HG03558 (cell line): Measurements from ENCODE around the gene YES1.
"Not testable (repeated sequence)": the region's sequence is repeated elsewhere in the genome, so short reads cannot be mapped to it uniquely, and the experiment has no call there.

ENCODE experiments used
- ATAC-seq: cut with Tn5 transposase; IDR thresholded peaks from one replicate; pipeline ENCODE4 v1.9.1; 2021; ENCODE audit warnings: moderate number of reproducible peaks; ENCODE audit not compliant: unreplicated experiment; ENCODE audit errors: extremely low read depth

The YES1 gene

DNA sequence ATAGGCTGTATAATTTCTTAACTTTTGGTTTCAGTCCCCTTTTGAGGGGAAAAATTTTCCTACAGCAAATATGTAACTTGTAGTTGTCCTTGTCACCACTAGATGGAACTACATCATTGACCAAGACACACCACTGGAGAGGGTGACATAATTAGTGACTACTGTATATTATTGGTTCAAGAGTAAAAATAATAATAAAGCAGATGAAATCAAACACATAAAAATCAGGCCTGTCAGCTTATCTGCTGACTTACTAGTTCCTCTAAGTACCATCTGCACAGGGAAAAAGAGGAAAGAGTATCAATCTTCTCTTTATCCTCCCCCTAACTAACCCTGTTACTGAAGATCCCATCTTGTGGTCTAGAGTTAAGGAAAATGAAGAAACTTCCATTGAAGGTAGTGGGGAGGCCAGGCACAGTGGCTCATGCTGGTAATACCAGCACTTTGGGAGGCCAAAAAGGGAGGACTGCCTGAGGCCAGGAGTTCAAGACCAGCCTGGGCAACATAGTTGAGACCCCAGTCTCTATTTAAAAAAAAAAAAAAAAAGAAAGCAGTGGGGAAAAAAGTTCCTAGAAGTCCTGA lies 70.0 kb downstream of the YES1 start:
- no peak for ATAC-seq

DNA sequence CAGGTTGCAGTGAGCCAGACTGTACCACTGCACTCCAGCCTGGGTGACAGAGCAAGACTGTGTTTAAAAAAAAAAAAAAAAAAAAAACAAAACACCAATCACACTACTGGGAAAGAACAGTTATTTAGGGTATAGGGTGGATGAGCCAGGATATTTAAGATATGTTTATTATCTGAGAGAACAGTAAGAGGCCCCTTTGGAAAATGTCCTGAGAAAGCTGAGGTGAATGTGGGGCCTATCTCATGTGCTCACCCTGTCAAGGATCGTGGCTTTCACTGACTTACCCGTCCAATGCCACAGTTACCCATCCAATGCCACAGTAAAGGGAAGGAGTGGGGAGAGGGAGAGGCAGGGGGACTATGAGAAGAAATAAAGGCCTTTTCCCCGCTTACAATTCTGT lies 79.7 kb downstream of the YES1 start:
- no peak for ATAC-seq

DNA sequence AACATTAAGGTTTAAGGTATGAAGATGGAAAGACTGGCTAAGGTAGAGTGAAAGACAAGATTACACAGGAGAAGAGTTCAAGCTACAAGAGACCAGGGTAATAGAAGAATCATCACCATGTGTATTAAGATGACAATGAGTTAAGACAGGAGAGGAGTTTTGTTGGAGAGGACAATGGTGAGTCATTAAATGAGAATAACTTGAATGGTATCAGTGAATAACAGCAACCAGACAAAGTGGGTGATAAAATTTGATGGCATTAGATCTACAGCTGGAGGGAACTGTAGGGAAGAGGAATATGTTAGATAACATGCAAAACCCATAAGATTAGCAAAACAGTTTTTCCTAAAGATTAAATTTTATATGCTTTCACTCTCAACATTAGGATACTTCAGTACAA lies 80.9 kb downstream of the YES1 start:
- ATAC-seq, result no peak

DNA sequence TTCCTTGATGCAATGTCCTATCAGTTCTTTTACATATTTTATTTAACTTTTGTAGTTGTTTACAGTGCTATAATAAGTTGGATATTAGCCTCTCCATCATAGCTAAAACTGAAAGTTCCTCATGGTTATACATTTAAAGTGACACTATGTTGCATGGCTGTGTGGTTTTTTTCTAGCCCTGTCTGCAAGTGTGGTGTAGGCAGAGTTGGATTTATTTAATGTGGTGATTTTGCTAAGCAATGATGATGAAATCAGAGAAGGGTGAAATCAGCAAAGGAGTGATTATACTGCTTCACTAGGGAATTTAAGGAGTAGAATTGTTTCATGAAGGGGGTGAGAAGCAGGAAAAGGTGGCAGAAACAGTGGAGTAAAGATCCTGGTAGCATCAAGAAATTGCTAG lies 81.3 kb downstream of the YES1 start:
- no peak for ATAC-seq

DNA sequence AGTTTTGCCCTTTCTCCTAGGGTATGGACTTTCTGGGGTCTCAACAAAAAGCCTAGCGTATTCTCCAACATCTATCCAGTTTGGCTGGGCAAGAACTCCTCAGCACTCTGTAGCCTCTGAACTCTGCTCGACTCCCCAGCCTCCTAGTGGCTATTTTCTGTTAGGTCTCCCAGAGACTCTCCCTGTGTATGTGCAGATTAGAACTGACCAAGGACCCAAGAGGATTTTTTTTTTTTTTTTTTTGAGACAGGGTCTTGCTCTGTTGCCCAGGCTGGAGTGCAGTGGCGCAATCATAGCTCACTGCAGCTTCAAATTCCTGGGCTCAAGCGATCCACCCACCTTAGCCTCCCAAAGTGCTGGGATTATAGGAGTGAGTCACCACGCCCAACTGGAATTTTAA lies 81.9 kb downstream of the YES1 start:
- ATAC-seq, result not testable (repeated sequence)

DNA sequence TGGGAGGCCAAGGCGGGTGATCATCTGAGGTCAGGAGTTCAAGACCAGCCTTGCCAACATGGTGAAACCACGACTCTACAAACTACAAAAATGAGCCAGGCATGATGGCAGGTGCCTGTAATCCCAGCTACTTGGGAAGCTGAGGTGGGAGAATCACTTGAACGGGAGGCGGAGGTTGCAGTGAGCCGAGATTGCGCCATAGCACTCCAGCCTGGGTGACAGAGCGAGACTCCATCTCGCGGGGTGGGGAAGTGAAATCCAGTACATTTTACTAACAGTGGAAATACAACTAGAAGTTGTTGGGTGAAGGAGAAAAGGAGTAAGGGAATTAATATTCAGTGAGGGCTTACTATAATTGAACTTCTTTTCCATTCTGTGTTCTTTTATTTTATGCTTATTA lies 86.4 kb downstream of the YES1 start:
- ATAC-seq, result no peak

DNA sequence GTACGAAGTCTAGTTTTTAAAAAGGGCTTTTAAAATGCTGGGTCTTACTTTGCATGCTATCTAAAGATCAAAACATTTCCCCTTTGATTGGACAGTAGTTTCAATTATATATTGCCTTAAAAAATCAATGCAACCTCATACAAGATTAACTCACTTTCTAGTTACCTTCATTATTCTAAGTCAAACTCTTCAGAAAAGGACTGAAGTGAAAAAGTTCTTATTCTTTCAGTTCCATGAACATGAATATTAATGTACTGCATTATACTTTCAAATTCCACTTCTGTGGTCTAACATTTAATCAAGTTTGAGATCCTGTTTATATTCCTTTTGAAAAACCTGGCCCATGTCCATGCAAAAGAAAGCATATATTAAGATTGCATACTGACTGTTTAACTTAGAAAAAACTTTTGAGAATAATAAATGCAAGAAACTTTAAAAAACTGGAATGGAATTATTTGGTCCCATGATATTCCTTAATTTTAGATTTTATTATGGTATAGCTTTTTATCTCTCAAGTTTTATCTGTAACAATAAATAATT lies 88.4 kb downstream of the YES1 start:
- ATAC-seq, result no peak

DNA sequence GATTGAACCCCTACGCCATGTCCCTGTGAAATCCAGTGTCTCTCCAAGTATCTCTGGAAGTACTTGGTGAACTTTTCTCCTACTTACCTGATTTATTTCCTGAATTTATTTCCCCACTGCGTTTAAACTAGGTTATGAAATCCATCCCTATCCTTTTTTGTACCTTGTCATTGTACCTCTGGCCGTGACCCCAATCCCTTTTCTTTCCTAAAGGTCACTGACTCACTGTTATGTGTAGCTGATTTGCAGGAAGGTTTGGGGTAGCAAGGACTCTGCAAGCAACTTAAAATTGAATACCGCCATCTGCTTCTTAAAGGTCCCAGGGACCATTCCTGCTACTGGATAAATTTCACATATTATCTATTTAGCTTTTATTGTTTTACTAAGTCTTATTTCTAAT lies 95.0 kb downstream of the YES1 start:
- ATAC-seq, result no peak

DNA sequence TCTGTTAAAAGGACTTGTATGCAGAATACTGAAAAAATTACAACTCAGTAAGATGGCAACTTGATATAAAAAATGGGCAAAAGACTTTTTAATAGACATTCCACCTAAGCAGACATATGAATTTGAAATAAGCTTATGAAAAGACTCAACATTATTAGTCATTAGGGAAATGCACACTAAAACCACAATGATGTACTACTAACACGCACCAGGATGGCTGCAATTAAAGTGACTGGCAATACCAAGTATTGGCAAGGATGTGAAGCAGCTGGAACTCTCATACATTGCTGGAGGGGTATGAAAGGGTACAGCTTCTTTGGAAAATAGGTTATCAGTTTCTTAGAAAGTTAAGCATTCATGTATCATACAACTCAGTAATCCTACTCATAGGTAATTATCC lies 96.4 kb downstream of the YES1 start:
- no peak for ATAC-seq

DNA sequence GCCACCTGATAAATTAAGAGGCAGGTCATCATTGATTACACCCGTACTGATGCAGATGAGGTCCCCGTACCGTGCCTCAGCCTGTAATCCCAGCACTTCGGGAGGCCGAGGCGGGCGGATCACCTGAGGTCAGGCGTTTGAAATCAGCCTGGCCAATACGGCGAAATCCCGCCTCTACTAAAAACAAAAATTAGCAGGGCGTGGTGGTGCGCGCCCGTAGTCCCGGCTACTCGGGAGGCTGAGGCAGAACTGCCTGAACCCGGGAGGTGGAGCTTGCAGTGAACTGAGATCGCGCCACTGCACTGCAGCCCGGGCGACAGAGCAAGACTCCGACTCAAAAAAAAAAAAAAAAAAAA lies 98.9 kb downstream of the YES1 start:
- ATAC-seq, result no peak

DNA sequence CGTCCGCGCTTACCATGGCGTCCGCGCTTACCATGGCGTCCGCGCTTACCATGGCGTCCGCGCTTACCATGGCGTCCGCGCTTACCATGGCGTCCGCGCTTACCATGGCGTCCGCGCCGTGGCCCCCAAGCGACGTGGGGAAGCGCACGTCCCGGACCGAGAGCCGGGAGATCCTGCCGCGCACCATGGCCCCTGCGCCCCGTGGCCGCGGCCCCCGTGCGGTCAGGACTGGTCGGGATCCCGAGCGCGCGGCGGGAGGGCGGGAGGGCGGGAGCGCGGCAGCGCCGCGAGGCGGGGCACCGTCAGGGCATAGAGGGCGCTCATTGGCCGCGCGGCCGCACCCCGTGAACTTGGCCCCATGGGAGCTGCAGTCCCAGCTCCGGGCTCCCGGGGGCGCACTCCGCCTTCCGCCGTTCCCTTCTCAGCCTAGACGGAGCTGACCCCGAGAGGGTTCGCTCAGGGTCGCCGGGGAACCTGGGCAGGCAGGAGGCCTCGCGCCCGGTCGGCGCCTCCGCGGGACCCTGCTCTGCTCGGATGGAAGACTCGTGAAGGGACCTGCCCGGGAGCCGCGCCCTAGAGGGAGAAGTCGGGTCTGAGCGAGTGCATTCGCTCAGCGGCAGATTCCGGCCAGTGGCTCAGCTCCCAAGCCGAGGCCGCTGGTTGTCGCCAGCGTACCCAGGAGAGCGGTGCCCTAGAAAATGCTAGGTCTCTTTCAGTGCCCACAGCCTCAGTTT lies 99.5 kb downstream of the YES1 start, which contains the start of gene ENOSF1:
TSS of gene ENOSF1 (minus strand) at position 230 of the 734 bp plus-strand sequence. CDS start at position 187, 43 bp downstream.
- peak; percentile 66 for ATAC-seq

DNA sequence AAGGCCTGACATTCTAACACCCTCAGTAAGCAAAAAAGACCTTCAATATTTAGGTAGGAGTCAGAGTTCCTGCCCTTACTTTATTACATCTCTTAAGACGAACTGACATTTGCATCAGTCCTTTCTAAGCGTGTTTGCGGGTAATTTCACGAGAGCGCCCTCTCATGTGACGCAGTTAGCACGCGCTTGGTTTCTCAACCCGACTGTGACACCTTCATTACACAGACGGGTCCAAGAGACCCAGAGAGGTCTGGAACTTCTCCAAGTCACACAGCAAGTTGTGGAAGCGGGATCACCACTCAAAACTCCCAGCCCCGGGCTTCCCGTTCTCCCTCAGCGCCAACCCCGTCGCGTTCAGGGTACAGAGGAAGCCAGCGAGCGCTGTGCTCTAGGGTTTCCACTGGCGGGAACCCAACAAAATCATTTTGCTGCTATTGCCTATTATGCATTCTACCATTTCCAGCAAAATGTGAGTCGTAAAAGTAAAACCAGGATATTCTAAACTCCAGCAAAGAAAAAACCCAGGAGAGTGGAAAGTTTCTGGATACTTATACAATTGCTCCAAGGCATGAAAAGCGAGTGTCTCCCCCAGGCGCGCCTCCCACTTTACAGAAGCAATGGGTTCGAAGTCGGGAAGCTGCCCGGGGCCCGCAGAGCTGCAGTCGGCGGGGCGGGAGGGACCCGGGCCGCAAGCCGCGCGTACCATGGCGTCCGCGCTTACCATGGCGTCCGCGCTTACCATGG lies 100.2 kb downstream of the YES1 start:
- ATAC-seq, result peak; percentile 45

DNA sequence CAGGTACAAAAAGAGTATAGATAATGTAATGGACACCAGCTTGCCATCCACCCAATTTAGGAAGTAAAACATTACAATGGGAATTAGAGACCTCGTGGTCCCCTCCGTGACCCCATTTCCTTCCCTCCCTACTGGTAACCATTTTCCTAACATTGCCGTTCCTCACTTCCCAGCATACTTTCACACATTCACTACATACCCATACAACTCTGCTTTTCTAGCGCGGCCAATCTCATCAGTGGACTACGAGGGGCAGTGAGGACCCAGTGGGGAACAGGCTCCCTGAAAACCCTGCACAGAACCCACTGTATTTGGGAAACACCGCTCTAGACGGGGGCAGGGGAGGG lies 100.8 kb downstream of the YES1 start:
- no peak for ATAC-seq

DNA sequence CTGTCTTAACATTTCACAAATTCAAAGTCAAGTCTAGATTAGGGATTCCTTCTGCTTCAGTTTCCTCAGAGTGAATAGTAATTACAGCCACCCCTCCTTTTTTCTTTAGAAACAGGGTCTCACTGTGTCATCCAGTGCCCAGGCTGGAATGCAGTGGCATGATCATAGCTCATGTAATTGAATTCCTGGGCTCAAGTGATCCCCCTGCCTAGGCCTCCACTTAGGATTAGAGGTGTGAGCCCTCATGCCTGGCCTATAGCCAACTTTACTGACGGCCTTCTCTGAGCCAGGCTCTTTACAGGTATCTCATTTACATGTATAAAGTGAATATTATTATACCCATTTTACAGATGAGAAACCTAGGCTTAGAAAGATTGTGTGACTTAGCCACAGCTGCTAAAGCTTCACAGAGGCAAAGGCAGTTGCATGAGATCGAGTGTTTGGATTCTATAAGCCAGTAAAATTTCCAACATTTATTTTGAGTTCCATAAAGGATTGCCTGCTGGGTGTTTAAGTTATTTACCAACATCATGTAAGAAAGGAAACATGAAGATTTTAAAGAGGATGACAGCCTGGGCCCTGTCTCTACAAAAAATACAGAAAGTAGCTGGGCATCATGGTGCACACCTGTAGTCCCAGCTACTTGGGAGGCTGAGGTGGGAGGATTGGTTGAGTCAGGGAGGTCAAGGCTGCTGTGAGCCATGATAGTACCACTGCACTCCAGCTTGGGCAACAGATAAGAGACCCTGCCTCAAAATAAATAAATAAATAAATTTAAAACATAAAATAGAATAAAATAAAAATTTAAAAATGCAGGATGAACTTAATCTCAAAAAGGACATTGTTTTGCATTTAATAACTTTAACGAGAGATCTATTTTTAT lies 101.4 kb downstream of the YES1 start:
- no peak for ATAC-seq

DNA sequence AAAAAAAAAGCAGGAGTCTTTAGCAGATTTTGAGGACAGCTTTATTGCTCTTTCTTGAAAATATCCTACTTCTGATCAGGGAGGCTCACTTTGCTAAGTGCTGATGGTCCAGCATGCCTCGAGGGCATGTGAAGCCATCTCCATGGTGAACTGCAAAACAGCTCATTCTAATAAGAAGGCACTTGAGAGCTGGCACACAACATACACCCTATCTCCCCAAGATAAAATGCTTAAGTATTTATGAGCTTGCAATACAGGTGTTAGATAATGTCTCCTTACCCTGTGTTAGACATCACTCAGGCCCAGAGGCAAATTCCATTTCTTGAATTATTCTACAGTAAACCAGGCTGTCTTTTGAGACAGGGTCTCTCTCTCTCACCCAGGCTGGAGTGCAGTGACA lies 102.3 kb downstream of the YES1 start:
- no peak for ATAC-seq

DNA sequence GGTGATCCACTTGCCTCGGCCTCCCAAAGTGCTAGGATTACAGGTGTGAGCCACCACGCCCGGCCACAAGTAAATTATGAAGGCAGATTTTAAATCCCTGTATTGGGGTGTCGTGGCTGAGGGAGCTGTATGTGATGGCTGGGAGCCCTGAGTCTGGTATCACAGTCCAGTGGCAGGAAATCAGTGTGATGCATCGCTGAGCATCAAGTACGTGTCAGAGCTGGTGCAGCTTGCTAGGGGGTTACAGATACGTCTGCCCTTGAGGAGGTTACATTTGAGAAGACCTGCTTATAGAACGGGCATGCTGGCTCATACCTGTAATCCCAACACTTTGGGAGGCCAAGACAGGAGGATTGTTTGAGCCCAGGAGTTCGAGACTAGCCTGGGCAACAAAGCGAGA lies 103.9 kb downstream of the YES1 start:
- ATAC-seq, result no peak

DNA sequence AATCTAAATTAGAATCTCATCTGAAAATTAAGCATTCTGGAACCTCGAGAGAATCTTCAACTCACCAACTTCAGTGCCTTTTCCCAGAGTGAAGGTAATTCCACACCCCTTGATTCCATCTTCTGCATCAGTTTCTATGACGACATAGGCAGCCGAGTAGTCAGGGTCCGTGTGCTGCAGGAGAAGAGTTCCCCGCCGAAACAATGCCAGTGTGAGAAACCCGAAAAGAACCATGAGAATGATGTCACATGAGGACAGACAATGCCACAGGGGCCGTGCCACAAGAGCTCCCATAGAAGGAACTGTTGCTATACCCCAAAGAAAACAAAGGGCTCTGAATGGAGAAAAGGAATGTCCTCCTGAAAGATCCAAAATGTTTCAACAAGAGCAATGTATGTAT lies 105.6 kb downstream of the YES1 start:
- no peak for ATAC-seq

DNA sequence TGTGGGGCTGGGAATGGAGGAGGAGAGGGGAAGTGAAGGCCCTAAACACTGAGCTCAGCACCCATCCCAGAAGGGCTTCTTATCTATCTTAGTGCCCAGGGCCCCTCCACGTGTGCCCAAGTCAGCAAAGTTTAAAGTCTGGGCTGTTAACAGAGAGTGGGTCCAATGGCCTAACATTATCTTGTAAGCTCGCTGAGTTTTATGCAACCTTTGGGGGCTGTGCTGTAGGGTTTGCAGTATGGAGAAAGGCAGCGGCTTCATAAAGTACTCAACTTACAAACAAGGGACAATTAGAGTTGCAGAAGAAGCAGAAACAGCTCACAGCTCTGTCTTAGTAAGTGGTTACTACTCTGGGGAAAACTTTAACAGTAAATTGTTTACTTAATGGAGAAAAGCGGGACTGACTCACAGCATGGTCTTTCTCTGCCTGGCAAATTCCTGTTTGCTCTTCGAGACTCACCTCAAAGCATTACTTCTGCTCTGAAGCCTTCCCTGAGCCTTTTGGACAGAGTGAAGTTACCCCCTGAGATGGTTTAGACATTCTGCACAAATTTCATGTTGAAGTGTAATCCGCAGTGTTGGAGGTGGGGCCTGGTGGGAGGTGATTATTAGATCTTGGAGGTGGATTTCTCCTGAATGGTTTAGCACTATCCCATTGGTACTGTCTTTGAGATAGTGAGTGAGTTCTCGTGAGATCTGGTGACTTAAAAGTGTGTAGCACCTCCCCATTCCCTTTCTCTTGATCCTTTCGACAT lies 108.7 kb downstream of the YES1 start:
- no peak for ATAC-seq

DNA sequence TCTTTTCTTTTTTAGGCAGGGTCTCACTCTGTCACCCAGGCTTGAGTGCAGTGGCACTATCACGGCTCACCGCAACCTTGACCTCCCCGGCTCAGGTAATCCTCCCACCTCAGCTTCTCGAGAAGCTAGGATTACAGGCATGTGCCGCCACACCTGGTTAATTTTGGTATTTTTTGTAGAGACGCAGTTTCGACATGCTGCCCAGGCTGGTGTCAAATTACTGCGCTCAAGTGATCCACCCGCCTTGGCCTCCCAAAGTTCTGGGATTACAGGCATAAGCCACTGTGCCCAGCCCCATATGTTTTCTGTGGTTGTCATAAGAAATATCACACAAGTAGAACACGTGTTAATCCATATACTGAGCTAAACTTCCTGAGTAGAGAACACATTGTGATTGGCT lies 114.2 kb downstream of the YES1 start:
- ATAC-seq, result no peak

DNA sequence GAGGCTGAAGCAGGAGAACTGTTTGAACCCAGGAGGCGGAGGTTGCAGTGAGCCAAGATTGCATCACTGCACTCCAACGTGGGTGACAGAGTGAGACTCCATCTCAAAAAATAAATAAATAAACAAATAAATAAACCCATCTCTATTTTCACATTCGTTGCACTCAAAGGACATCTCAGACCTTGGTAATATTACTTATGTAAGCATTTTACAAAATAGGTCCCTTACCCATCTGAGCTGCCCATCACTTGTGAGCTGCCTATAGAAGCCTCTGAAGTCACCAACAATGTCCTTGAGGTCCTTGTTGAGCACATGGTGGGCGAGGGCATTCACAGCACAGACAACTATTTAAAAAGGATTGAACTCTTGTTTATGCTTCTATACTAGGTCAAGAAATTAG lies 115.0 kb downstream of the YES1 start:
- no peak for ATAC-seq
